Activated T-cell treated with anti-CD3 and anti-CD28 coated beads, Interleukin-2, amount 50 U/mL, for 48 hours (primary cell): Measurements from ENCODE around the gene ADIPOQ.
A peak's percentile ranks its signal among the peaks of the same experiment; 100 is the strongest.
"Not testable (repeated sequence)": the region's sequence is repeated elsewhere in the genome, so short reads cannot be mapped to it uniquely, and the experiment has no call there.

Experiments used
- DNase-seq, 2 experiments: peaks; one replicate each; pipeline ENCODE4 v3.0.0-alpha.2; 2020

ADIPOQ gene

GRCh38 chr3:186842426-186843038, at the start of gene ADIPOQ:
TSS of gene ADIPOQ (plus strand) at chr3:186842710. CDS start at chr3:186853059, 10,349 bp downstream.
- DNase-seq, result no peak

GRCh38 chr3:186798239-186798874, 44.2 kb upstream of the ADIPOQ start:
- DNase-seq, result no peak

GRCh38 chr3:186800285-186800684, 42.2 kb upstream of the ADIPOQ start:
- DNase-seq, result no peak

- peak in 1 of 2 experiments; percentile 8 for DNase-seq
Observed at GRCh38 chr3:186802701-186803100, 39.8 kb upstream of the ADIPOQ start.

GRCh38 chr3:186803447-186803846, 39.1 kb upstream of the ADIPOQ start:
- DNase-seq, result not testable (repeated sequence)

GRCh38 chr3:186806089-186807055, 36.1 kb upstream of the ADIPOQ start, which contains the start of gene RFC4:
TSS of gene RFC4 (minus strand) at chr3:186806482. CDS start at chr3:186804713, 1,769 bp downstream.
- peak; percentile 93 for DNase-seq

- no peak for DNase-seq
Observed at GRCh38 chr3:186807231-186807630, 35.3 kb upstream of the ADIPOQ start.

- no peak for DNase-seq
Observed at GRCh38 chr3:186810336-186810996, 32.0 kb upstream of the ADIPOQ start.

GRCh38 chr3:186811313-186811712, 31.2 kb upstream of the ADIPOQ start:
- DNase-seq, result not testable (repeated sequence)

GRCh38 chr3:186814100-186814499, 28.4 kb upstream of the ADIPOQ start:
- no peak for DNase-seq

GRCh38 chr3:186815435-186815834, 27.1 kb upstream of the ADIPOQ start:
- no peak for DNase-seq

- no peak for DNase-seq
Observed at GRCh38 chr3:186818516-186818915, 24.0 kb upstream of the ADIPOQ start.

- no peak for DNase-seq
Observed at GRCh38 chr3:186818956-186819355, 23.6 kb upstream of the ADIPOQ start.

GRCh38 chr3:186821429-186822387, 20.8 kb upstream of the ADIPOQ start:
- DNase-seq, result no peak

- DNase-seq, result peak in 1 of 2 experiments; percentile 13
Observed at GRCh38 chr3:186822388-186822759, 20.1 kb upstream of the ADIPOQ start.

GRCh38 chr3:186823386-186823785, 19.1 kb upstream of the ADIPOQ start:
- no peak for DNase-seq

- DNase-seq, result peak in 1 of 2 experiments; percentile 30
Observed at GRCh38 chr3:186824430-186825139, 17.9 kb upstream of the ADIPOQ start.

GRCh38 chr3:186825294-186825821, 17.2 kb upstream of the ADIPOQ start:
- peak; percentile 71 to 76 for DNase-seq

GRCh38 chr3:186825872-186826409, 16.6 kb upstream of the ADIPOQ start:
- no peak for DNase-seq

GRCh38 chr3:186826410-186826975, 16.0 kb upstream of the ADIPOQ start:
- peak; percentile 56 to 61 for DNase-seq
